A375 (cell line): ENCODE data around the gene MCEE. TPM values are rescaled to one million over a fixed set of nuclear protein-coding genes. Genes with fewer than 3 reads are reported as not detected.

Experiments
- small RNA-seq: library from RNA; depleted of rRNA; stranded (forward); fragments of <200 nt; gene quantifications from one replicate; pipeline ENCODE3, GENCODE V24; 2014
- total RNA-seq: library from RNA; depleted of rRNA; stranded (reverse); fragments of >200 nt; shearing (Covaris generic); gene quantifications from 2 replicates; pipeline ENCODE4 v1.2.3, GENCODE V29; 2014; rRNA removed

Gene MCEE
- total RNA-seq, result 10.8 and 14.5 TPM in 2 replicates

DNA sequence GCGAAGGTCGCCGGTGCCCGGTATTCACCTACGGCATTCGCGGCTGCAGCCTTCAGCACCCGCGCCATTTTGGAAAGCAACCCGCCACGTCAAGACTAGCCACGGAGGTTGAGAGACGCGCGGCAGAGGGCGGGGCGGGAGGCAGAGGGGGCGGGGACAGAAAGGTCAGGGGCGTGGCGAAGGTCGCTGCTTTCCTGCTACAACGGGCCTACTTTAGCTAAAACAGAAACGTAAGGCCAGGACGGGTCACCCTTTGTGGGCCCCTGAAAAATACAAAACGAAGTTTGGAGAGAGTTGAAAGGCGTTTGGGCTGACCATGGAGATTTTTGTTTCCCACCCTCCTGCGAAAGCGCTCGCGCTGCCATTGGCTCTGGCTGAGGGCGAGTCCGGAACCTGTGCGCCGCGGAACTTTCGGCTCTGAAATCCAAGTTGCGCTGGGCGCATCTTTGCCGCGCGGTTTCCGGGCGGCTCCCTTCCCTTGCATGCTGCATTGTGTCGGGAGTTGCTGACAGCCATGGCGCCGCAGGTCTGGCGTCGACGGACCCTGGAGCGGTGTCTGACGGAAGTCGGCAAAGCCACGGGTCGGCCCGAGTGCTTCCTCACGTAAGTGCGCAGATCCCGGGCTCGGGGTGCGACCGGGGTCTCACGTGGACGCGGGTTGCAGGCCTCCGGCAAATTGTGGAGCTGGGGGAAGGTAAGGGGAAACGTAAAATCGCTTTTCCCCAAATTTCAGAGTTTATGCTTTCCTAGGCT, at the start of gene MCEE, which contains the start of gene MPHOSPH10:
Gene MCEE, minus strand, starts transcription at position 78 of the 753 bp plus-strand sequence. Its CDS starts 10 bp downstream, at position 68.
Gene MPHOSPH10, plus strand, starts transcription at position 483 of the 753 bp plus-strand sequence. Its CDS starts 32 bp downstream, at position 515.

DNA sequence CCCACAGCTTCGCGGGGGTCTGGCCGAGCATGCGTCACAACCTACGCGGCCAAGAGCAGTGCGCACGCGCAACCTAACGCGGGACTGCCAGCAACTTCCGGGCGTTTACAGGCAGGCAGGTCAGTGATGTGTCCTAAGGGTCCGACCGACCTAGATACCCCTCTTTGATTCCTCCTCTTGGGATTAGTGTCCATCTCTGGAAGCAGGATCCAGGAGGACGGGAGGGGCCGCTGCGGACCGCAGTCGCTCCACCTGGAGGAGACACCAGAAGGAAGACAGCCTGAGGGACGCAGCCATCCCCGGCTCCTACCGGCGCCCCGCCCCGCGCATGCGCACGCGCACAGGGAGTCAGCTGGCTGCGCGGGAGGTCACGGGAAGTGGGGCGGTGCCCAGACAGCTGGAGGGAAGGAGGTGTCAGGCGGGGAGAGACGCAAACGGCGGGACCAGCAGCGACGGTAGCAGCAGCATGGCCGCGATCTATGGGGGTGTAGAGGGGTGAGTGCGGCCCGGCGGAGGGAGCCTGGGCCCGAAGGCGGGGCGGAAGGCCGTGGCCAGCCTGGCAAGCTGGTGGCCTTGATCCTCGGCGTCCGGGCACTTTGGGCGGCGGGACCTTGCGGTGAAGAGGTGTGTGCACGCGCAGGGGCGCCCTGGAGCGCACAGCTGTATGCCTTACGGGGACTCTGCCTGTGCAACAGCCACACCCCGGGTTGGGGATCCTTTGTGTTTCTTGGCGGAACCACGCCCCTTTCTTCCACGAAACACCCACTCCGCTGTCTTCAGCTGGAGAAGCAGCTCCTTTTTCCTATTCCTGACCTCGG, 61.6 kb downstream of the MCEE start, which contains the start of gene NAGK:
Gene NAGK, plus strand, starts transcription at position 431 of the 818 bp plus-strand sequence. Its CDS starts 36 bp downstream, at position 467.

Small RNAs within 50 kb of the gene (small RNA-seq; reads per million reads assigned to genes)
- gene AC007881.1, result not detected

Other genes starting within 250 kb of the MCEE start
- gene VAX2, start 229.7 kb downstream of the MCEE start, total RNA-seq, result 5.8 and 7.5 TPM in 2 replicates
- 0.41 and 2.1 TPM in 2 replicates for gene ATP6V1B1, start 194.3 kb downstream of the MCEE start, total RNA-seq
- 0.05 TPM in 1 of 2 replicates, not detected in the other for gene ANKRD53, start 151.6 kb downstream of the MCEE start, total RNA-seq
- gene TEX261, start 135.4 kb downstream of the MCEE start, total RNA-seq, result 21.5 and 26.9 TPM in 2 replicates
- gene NAGK, start 61.6 kb downstream of the MCEE start, total RNA-seq, result 23.4 and 26.6 TPM in 2 replicates
- 45.4 and 48.8 TPM in 2 replicates for gene MPHOSPH10, start 405 bp upstream of the MCEE start, total RNA-seq
- gene PAIP2B, start 96.9 kb upstream of the MCEE start, total RNA-seq, result 0.27 and 0.34 TPM in 2 replicates
- gene ZNF638, start 201.6 kb upstream of the MCEE start, total RNA-seq, result 86.8 and 100 TPM in 2 replicates